GM18502 (cell line): ENCODE results near the gene NRXN2.

ENCODE experiments used
- ATAC-seq: cut with Tn5 transposase; IDR thresholded peaks from one replicate; pipeline ENCODE4 v1.9.1; 2021; ENCODE audit warnings: mild to moderate bottlenecking; ENCODE audit not compliant: unreplicated experiment, poor library complexity

NRXN2 gene

DNA sequence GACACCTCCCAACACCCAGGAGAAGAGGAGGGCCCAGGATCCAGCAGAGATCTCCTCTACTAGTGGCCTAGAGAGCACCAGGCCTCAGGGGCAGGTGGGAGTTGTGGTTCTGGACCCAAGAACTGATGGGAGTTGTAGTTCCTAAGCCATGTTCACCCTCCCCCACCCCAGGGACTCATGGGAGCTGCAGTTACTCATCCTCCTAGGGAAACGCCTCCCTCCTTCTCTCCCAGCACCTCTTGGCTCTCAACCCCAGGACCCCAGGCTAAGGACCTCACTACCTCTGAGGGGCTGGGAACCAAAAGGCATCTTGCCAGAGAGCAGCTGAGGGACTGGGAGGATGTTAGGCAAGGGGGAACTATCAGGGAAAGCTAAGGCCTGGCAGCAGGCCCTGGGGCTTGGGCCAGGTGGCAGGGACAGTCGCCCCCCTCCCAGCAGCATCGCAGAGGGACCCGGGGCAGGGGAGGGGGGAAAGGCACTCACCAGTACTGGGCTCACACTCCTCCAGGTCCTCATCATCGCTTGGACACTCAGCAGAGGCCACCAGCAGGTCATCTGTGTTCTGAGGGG is 103.1 kb downstream of the NRXN2 start:
- ATAC-seq = no peak

DNA sequence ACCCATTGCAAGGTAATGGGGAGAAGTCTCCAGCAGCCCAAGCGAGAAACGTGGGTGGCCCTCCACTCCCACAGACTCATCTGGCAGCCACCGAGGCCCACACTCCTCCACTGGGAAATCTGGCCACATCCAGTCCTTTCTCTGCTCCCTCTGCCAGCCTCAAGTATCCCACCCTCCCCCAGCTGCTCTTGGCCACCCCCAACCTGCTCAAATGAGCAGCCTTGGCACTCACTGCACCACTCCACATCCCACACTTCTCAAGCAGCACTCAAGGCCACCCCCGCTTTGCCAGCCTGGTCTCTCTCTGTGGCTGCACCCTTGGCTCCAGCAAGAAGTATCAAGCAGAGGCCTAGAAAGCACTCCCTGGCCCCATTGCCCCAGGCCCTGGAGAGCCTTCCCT is 103.8 kb downstream of the NRXN2 start:
- ATAC-seq = no peak

DNA sequence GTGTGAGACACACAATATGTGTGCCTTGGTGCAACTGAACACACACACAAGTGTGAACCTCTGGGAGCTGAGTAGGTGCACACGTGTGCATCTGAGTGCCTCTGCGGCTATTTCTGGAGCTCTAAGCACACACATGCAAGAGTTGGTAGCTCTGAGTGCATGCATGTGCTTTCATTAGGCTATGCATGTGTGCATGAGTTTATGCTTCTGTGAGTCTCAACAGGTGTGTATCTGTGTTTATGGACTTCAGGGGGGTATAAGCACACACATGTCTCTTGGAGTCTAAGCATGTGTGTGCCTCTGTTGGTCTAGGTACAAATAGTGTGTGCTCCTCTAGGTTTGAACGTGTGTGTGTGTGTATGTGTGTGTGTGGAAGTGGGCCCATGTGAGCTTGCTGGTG is 106.2 kb downstream of the NRXN2 start:
- no peak for ATAC-seq

DNA sequence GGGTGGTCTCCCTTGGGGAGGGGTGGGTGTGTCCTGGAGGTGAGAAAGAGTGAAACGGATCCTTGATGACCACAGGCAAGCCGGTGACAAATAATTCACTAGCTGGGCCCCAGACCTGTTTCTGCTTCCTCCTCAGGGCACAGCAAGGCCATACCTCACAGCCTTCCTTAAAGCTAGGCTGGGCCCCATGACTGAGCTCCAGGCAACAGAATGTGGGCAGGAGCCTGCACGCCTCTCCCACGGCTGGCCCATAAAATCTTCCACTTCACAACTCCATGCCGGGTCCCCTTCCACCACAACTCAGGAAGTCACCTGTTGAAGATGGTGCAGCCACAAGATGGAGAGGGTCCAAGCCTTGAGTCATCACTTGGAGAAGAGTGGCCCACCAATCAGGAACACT is 108.1 kb downstream of the NRXN2 start:
- ATAC-seq = no peak

DNA sequence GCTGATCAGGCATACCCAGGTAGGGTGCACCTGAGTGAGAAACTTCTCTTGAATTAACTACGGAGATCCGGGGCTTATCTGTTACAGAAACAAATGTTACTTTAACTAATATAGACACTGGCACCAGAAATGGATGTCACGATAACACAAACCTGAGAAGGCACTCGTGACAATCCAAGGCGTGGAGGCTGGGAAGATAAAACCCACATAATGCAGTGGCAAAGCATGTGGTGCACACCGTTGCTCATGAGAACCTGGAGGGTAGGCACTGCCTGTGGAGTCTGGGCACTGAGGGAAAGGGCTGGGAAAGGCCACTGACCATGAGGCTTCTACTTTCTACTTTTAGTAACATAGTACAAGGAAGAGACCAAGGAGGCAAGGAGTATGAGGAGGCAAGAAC is 109.3 kb downstream of the NRXN2 start:
- ATAC-seq = no peak

DNA sequence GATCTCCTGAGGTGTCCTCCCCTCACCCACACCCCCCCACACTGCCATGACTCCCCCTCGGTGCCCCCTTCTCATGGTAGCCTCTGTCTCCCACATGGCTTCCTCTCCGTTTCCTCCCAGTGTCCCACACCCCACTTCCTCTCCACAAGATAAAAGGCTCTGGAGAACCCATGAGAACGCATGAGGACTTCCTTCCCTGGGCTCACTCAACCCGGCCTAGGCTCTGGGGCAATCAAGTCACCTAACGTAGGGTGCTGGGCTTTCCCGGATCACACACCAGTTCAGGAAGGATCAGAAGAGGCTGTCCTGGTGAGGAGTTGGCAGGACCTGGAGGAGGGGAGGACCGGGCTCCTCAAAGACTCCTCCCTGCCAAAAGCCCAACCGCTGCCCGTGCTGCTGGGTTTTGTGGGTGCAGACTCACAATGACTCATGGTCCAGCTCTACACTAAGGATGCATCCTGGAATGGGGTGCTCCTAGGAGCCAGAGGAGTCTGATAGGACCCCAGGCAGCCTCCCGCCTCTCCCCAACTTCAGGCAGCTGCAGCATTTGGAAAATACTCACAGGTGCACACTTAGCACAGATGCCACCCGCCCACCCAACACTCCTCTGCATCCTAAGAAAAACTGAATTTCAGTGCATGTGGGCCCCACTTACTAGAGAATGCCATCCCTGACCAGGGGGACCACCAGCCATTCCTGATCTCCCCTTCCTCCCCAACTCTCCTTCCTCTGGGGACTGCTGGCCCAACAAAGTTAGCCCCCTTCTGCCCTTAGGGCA is 110.9 kb downstream of the NRXN2 start:
- ATAC-seq = no peak

DNA sequence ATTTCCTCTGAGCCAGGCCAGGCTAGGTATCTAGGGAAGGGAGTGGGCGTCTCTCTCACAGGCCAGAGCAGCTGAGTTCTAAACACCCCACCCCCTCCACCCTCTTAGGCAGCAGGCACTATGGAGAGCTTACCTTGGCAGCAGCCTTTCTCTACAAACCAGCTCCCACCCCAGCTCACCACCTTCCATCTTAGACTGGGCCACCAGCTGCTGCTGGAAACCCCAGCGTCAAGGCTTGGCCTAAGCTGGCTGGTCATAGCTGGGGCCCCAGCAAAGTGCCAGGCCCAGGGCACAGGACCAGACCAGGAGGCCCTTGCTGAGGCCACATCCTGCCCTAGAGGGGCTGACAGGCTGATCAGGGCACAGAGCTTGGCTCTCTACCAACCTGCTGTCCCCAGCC is 111.8 kb downstream of the NRXN2 start:
- ATAC-seq = no peak

DNA sequence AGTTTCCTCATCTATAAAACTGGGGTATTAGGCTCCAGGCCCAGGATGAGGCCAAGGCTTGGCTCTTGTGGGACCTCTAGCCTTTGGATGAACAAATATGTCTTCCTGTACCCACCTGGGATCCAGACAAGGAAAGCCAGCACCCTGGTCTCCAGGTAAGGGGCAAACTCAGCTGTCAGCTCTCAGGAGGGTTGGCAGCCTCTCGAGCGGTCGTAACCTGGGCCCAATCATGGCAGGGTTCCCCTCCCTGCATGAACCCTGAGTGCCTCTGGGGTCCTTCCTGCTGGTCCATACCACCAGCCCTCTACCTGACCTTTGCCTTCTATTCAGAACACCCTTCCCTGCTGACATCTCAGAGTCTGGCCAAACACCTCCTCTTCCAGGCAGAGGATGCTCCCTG is 112.4 kb downstream of the NRXN2 start:
- ATAC-seq = no peak

DNA sequence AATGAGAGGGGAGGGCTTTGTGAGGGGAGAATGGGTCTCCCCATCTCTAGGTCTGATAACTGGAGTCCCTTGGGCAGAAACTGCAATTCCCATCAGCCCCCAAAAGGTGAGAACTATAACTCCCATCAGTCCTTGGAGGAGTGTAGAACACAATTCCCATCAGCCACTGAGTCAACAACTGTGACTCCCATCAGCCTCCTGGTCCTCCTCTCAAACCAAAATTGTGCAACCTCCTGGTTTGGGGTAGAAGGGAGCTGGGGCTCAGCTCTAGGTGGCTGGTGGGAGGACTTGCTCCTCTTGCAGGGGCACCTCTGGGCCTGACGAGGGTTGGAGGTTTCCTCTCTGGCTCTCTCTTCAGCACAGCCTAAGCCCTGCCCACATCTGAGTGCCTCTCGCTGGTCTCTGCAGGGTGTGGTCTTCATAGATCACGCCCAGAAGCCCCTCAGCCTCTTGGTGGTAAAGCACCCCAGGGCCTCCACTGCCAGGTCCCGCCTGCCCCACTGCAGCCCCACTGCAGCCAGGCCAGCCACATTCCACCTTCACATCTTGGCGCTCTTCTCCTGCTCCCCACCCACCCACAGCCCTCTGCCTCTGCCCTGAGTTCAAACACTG is 113.5 kb downstream of the NRXN2 start:
- ATAC-seq = no peak

DNA sequence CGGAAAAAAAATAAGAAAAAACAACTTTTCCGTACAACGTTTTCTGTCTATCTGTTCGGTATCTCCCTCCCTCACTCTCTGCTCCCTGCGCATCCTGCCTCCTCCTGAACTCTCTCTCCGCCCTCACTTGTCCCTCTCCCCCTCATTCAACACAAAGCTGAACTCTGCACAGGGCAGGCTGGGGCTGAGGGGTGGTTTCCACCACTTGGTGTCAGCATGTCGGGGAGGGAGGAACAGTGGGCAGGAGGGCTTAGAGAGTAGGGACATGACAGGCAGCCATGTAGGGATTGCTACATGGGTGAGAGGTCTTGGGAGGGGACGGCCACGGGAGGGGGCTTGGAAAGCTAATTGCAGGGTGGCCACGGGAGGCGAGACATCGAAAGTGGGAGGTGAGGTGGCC is 114.4 kb downstream of the NRXN2 start:
- no peak for ATAC-seq

DNA sequence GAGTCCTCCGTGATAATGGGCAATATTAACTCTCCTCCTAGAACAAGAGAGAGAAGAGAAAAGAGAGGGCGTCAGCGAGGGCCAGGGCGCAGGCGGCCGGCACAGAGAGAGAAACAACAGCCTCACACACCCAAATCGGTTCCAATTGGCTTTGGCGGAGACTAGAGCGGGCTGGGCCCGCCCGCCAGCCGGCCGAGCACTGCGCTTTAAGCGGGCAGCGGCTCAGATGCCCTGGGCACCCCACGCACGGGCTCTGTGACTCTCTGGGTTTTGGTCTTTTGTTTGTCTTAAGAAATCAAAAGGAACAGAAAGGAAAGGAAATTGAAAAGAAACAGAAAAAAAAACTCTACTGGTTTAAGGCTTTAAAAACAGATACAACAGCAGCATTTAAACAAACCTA is 115.0 kb downstream of the NRXN2 start:
- ATAC-seq = no peak

DNA sequence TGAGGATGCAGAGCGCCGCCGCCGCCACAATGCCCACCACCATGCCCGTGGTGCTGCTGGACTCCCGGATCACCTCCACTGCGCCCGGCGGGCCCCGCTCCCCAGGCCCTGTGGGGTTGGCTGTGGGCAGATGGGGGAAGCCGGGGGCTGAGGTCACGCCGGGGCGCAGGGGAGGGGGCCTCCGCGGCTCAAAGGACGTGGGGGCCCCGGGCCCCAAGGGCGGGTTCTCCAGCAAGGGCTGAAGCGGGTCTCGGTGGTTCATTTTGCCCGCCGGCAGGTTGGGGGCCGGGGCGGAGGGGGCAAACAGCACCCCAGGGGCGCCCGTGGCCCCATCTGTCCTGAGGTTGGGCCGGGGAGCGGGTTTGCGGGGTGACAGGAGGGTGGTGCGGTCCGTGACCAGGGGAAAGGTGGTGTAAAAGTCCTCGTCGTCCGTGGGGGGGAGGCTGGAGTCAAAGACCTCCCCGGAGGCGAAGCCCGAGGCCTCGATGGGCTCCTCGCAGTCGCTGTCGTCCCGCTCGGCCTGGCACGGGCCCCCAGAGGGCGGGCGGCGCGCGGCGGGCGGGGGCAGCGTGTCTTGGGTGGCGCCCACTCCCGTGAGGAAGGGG is 115.5 kb downstream of the NRXN2 start:
- ATAC-seq = no peak

DNA sequence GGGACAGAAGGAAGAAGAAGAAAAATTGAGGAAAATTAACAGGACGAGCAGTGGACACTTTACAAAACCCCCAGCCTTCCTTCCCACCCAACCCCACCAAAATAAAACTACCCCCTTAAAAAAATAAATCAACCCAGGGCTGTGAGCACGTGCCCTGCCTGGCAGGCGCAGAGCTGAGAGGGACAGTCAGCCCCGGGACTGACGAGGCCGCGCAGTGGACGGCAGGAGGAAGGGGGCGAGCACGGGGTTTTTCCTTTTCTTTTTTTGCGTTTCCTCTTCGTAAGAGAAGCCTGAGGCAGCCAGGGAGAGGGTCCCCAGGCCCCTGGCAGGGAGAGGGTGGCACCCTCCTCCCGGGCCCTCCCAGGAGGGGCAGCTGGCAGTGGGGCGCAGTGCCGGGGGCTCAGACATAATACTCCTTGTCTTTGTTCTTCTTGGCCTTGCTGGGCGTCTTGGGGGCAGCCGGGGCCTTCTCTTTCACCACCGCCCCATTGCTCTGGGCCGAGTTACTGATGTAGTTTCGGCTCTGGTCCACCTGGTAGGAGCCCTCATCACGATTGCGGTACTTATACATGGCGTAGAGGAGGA is 116.1 kb downstream of the NRXN2 start:
- ATAC-seq = no peak

DNA sequence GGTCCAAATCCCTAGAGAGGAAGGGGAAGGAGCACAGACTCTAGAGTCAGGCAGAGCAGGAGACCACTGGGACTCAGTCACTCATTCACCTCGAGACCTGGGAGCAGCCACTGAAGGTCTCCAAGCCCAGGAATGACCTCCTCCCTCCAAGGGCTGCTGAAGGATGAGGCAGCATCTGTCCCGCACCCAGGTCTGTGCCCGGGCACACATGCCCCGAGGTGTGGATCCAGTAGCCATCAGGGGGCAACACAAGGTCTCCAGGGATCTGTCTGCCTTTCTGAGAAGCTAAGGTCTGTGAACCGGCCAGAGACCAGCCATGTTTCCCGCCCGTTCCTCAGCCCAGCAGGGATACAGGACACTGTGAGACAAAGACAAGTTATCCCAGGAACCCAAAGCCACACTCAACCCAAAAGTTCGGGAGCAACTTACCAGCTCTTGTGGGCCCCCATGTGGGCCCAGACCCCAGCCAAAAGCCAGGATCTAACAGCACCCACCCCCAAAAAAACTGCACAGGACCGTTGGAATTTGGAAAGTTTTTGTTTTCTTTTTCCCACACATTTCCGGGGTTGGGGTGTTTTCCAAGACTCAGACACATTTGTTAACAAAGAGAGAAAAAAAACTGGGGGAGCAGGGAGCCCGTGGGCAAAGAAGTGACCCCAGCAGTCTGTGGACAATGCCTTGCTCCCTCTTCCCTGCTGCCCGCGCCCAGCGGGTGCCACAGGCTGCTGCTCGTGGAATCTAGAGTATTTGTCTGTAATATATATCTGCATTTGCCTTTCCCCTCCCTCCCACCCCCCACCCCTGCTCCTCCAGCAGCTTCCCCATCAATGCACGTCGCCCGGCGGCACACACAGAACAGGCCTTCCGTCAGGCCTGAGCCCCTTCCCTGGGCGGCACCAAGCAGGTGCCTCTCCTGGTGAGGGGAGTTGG is 117.1 kb downstream of the NRXN2 start:
- no peak for ATAC-seq

DNA sequence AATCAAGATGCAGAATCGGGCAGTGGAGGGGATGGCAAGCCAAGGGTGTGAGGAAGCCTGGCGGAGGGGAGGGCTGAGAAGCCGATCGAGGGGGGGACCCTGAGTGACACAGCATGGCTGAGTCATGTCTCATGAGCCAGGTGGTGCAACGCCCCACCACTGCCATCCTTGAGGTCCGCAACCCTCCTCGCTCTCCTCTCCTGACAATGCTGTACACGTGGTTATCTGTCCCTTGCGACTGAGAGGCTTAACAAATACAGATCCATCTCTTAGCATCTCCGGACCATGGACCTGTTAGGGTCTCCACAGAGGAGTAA is 117.8 kb downstream of the NRXN2 start:
- ATAC-seq = no peak

DNA sequence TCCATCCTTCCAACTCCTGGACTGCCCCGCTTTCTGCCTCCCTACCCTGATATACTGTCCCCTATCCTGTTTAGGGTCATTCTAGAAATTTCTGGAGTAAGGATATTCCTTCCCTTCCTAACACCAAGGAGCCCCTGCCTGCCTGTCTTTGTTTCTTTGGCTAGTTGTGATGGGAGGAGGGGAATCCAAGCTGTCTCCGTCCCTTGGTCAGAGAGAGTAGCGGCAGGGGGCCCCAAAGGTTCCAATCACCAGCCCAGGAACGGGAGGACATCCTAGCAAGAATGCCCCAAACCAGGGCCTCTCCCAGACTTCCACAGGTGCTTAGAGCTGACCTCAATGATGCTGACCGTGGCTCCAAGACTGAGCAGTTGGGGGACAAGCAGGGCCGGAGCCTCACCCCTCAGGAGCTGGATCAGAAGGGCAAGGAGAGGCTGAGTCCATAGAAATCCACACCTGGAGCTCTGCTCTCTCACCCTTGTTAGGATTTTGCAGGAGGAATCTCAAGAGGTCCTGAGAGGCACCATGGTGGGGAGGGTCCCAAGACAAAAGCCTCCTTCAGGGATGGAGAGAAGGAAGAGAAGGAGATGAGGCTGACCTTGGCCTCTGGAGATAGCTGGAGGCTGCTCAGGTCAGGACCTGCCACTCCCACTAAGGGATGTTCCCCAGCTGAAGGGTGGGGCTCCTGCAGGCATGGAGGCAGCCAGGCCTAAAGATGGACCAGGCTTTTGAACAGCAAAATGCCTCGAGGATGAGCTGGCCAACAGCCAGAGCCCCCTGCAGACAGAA is 118.3 kb downstream of the NRXN2 start:
- no peak for ATAC-seq

DNA sequence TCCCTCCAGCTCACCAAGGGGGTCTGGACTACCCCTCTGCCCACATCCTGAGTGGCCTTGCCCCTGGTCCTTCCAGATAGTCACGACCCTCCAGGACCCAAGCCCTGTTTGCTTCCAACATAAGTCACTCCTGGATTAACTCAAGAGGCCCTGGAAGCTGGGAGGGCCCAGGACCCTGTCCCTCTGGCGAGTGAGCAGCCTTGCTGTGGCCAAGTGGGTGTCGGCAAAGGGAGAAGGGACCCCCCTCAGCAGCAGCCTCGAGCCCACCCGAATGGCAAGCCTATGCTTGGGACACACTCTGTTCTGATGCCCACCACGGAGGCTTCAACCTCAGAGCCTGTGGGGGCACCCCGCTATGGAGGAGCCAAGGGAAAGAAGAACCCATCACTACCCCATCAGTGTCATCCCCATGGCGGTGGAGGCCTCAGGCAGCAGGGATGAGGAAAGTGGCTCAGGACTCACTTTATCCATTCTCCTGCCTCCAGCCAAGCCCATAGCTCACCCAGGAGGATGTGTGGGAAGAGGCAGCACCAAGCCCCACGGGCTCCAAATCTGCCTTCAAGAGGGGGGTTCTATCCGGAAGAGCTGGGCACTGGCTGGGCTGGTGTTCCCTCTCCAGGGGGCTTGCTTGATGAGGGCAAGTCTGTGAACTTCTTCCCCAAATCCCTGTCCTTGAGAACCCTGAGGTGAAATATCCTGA is 119.4 kb downstream of the NRXN2 start:
- no peak for ATAC-seq

DNA sequence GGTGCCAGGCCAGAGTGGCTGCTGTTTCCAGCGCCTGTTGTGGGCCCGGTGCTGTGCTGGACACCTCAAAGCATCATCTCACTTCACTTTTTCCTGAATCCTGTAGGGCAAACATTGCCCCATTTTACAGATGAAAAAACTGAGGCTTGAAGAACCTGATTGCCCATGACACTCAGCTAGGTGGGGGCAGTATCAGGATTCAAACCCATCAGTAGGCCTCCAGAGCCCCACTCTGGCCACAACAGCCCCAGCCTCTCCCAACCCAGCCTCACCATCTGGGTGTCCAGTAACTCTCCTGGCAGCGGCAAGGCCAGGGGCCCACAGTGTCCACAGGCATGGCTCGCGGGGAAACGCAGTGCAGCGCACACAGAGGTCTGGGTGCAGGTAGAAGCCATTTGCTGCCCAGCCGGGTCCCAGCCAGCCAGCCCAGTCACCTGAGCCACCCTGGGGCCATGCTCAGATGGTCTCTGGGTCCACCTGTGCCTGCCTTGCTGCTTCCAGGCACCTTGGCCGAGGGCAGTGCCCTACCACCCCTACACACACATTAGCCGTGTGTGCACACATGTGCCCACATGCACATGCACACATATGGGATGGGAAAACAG is 120.4 kb downstream of the NRXN2 start:
- ATAC-seq = no peak
